ENCODE data around the gene CTBP1.

CTBP1 gene

GRCh38 chr4:1199556-1200331 is 49.2 kb downstream of the CTBP1 start:
- Histone ChIP-seq H3K79me2 (ENCODE audit: insufficient read depth, low read length) (peaks cover 49% of the 10 kb centered on the region), H3K9me2 (replicated peaks; ENCODE audit: low read depth, low read length) (no peaks in the 10 kb centered on the region), H4K20me1 (ENCODE audit: insufficient read depth, low read length, poor library complexity, severe bottlenecking) (peaks cover 9% of the 10 kb centered on the region), H3K4me3 (ENCODE audit: low read length, poor library complexity, severe bottlenecking) (peak overlapping the region; percentile 80), H3K4me2 (ENCODE audit: low read depth, low read length, poor library complexity, severe bottlenecking) (peak overlapping the region; percentile 81), H3K9ac (ENCODE audit: low read depth, low read length, poor library complexity, severe bottlenecking) (peak overlapping the region; percentile 94), H3K27me3 (ENCODE audit: insufficient read depth, low read length, poor library complexity, severe bottlenecking) (no peaks in the 10 kb centered on the region), H3K9me3 (ENCODE audit: insufficient read depth, low read depth, low read length) (no peaks in the 10 kb centered on the region), H3F3A (ENCODE audit: low read depth) (peaks cover 21% of the 10 kb centered on the region), H2AFZ (ENCODE audit: low read length) (no peak overlapping the region), H3K36me3 (ENCODE audit: insufficient read depth, low read length) (peaks cover 10% of the 10 kb centered on the region; the same call in 1 of the 2 replicates), H3K4me1 (ENCODE audit: insufficient read depth, low read length, poor library complexity, severe bottlenecking) (peaks cover 62% of the 10 kb centered on the region)
- TF ChIP-seq CTCF (conservative IDR thresholded peaks at IDR 0.05; ENCODE audit: low read length), result no peak
- TF ChIP-seq EZH2phosphoT487 (IDR thresholded peaks at IDR 0.05; ENCODE audit: borderline replicate concordance), result no peak

GRCh38 chr4:1198098-1198844 is 50.7 kb downstream of the CTBP1 start:
- H3K9ac ChIP-seq (ENCODE audit: low read depth, low read length, poor library complexity, severe bottlenecking), result peak overlapping the region; percentile 33
- TF ChIP-seq CTCF (conservative IDR thresholded peaks at IDR 0.05; ENCODE audit: low read length) (no peak), EZH2phosphoT487 (IDR thresholded peaks at IDR 0.05; ENCODE audit: borderline replicate concordance) (no peak)
- no peaks in the 10 kb centered on the region for H3K9me2 ChIP-seq (replicated peaks; ENCODE audit: low read depth, low read length)
- peaks cover 49% of the 10 kb centered on the region for H3K79me2 ChIP-seq (ENCODE audit: insufficient read depth, low read length)
- peak overlapping the region; percentile 81 for H3K4me2 ChIP-seq (ENCODE audit: low read depth, low read length, poor library complexity, severe bottlenecking)
- peaks cover 21% of the 10 kb centered on the region for H3F3A ChIP-seq (ENCODE audit: low read depth)
- no peaks in the 10 kb centered on the region for H3K27me3 ChIP-seq (ENCODE audit: insufficient read depth, low read length, poor library complexity, severe bottlenecking)
- no peak overlapping the region for H2AFZ ChIP-seq (ENCODE audit: low read length)
- peaks cover 47% of the 10 kb centered on the region for H3K4me1 ChIP-seq (ENCODE audit: insufficient read depth, low read length, poor library complexity, severe bottlenecking)
- no peaks in the 10 kb centered on the region for H3K9me3 ChIP-seq (ENCODE audit: insufficient read depth, low read depth, low read length)
- peaks cover 10% of the 10 kb centered on the region; the same call in 1 of the 2 replicates for H3K36me3 ChIP-seq (ENCODE audit: insufficient read depth, low read length)
- H4K20me1 ChIP-seq (ENCODE audit: insufficient read depth, low read length, poor library complexity, severe bottlenecking), result peaks cover 9% of the 10 kb centered on the region
- H3K4me3 ChIP-seq (ENCODE audit: low read length, poor library complexity, severe bottlenecking), result peak overlapping the region; percentile 5

- TF ChIP-seq EZH2phosphoT487 (IDR thresholded peaks at IDR 0.05; ENCODE audit: borderline replicate concordance), result no peak
- TF ChIP-seq CTCF (conservative IDR thresholded peaks at IDR 0.05; ENCODE audit: low read length), result no peak
- Histone ChIP-seq H3K27me3 (ENCODE audit: insufficient read depth, low read length, poor library complexity, severe bottlenecking) (no peaks in the 10 kb centered on the region), H3K9ac (ENCODE audit: low read depth, low read length, poor library complexity, severe bottlenecking) (no peak overlapping the region), H3K4me2 (ENCODE audit: low read depth, low read length, poor library complexity, severe bottlenecking) (peak overlapping the region; percentile 13), H4K20me1 (ENCODE audit: insufficient read depth, low read length, poor library complexity, severe bottlenecking) (peaks cover 9% of the 10 kb centered on the region), H3K36me3 (ENCODE audit: insufficient read depth, low read length) (peaks cover 10% of the 10 kb centered on the region; the same call in 1 of the 2 replicates), H3K4me1 (ENCODE audit: insufficient read depth, low read length, poor library complexity, severe bottlenecking) (peaks cover 30% of the 10 kb centered on the region), H3K9me3 (ENCODE audit: insufficient read depth, low read depth, low read length) (no peaks in the 10 kb centered on the region), H2AFZ (ENCODE audit: low read length) (no peak overlapping the region), H3K79me2 (ENCODE audit: insufficient read depth, low read length) (peaks cover 49% of the 10 kb centered on the region), H3K9me2 (replicated peaks; ENCODE audit: low read depth, low read length) (no peaks in the 10 kb centered on the region), H3K4me3 (ENCODE audit: low read length, poor library complexity, severe bottlenecking) (no peak overlapping the region), H3F3A (ENCODE audit: low read depth) (peaks cover 6% of the 10 kb centered on the region; the same call in 1 of the 2 replicates)
Measured at GRCh38 chr4:1196421-1197183, 52.3 kb downstream of the CTBP1 start.
